Measurements from ENCODE around the gene RAC2.

- TF ChIP-seq EZH2 (IDR thresholded peaks at IDR 0.05; ENCODE audit: borderline replicate concordance, low read length) (no peak), CTCF (IDR thresholded peaks at IDR 0.05; ENCODE audit: low read length) (no peak)
These were observed 29.9 kb downstream of the RAC2 start for GRCh38 chr22:37213941-37214730.
